RCC 7860 (cell line): Measurements from ENCODE around the gene CIB4.
"Not testable (repeated sequence)": the region's sequence is repeated elsewhere in the genome, so short reads cannot be mapped to it uniquely, and the experiment has no call there.

Source experiments
- DNase-seq: peaks from one replicate; pipeline ENCODE4 v3.0.0-alpha.2; 2015; ENCODE audit warnings: low spot score
- FAIRE-seq: peaks from 2 replicates; lab custom pipeline; 2012; peaks lifted over from hg19 to GRCh38; lab: Jason Lieb, UNC

The CIB4 gene

GRCh38 chr2:26668041-26668440, 26.9 kb upstream of the CIB4 start:
- peak; percentile 44 for DNase-seq
- peak; percentile 68 for FAIRE-seq

GRCh38 chr2:26666671-26667070, 25.5 kb upstream of the CIB4 start:
- FAIRE-seq: no peak

GRCh38 chr2:26665296-26665695, 24.1 kb upstream of the CIB4 start:
- DNase-seq, FAIRE-seq: not testable (repeated sequence)

More at GRCh38 chr2:26666671-26667070, 25.5 kb upstream of the CIB4 start:
- no peak for DNase-seq

- no peak for DNase-seq
These were observed 19.3 kb upstream of the CIB4 start for GRCh38 chr2:26660363-26660962.

GRCh38 chr2:26658691-26659346, 17.7 kb upstream of the CIB4 start:
- FAIRE-seq (no peak), DNase-seq (no peak)

More at GRCh38 chr2:26660363-26660962, 19.3 kb upstream of the CIB4 start:
- FAIRE-seq: peak; percentile 25

GRCh38 chr2:26657265-26657664, 16.1 kb upstream of the CIB4 start:
- no peak for FAIRE-seq
- no peak for DNase-seq

GRCh38 chr2:26655611-26656195, 14.5 kb upstream of the CIB4 start:
- DNase-seq (no peak), FAIRE-seq (no peak)

GRCh38 chr2:26655120-26655519, 14.0 kb upstream of the CIB4 start:
- DNase-seq: not testable (repeated sequence)

GRCh38 chr2:26654061-26654340, 12.8 kb upstream of the CIB4 start:
- no peak for DNase-seq
- FAIRE-seq: no peak

More at GRCh38 chr2:26655120-26655519, 14.0 kb upstream of the CIB4 start:
- not testable (repeated sequence) for FAIRE-seq

- no peak for FAIRE-seq
- DNase-seq: no peak
These were observed 12.3 kb upstream of the CIB4 start for GRCh38 chr2:26653207-26654060.

GRCh38 chr2:26652361-26653041, 11.3 kb upstream of the CIB4 start:
- FAIRE-seq: no peak
- no peak for DNase-seq

GRCh38 chr2:26651799-26652198, 10.6 kb upstream of the CIB4 start:
- FAIRE-seq (no peak), DNase-seq (no peak)

GRCh38 chr2:26651470-26651771, 10.3 kb upstream of the CIB4 start:
- DNase-seq (no peak), FAIRE-seq (no peak)

- FAIRE-seq (no peak), DNase-seq (no peak)
These were observed 9.7 kb upstream of the CIB4 start for GRCh38 chr2:26650713-26651469.

GRCh38 chr2:26649992-26650712, 9.0 kb upstream of the CIB4 start:
- FAIRE-seq: no peak
- no peak for DNase-seq

- DNase-seq: no peak
These were observed 8.2 kb upstream of the CIB4 start for GRCh38 chr2:26649322-26649721.

GRCh38 chr2:26648516-26648915, 7.3 kb upstream of the CIB4 start:
- DNase-seq: no peak
- no peak for FAIRE-seq

More at GRCh38 chr2:26649322-26649721, 8.2 kb upstream of the CIB4 start:
- FAIRE-seq: no peak

GRCh38 chr2:26647981-26648380, 6.8 kb upstream of the CIB4 start:
- DNase-seq (no peak), FAIRE-seq (no peak)

GRCh38 chr2:26646986-26647672, 6.0 kb upstream of the CIB4 start:
- FAIRE-seq (no peak), DNase-seq (no peak)
